HG02642 (cell line): ENCODE results near the gene ARFIP2.

Experiments
- ATAC-seq: cut with Tn5 transposase; IDR thresholded peaks from one replicate; pipeline ENCODE4 v1.9.1; 2021; ENCODE audit warnings: mild to moderate bottlenecking; ENCODE audit not compliant: unreplicated experiment, poor library complexity

Gene ARFIP2

GRCh38 chr11:6452219-6452618 lies 28.9 kb downstream of the ARFIP2 start:
- ATAC-seq = no peak

GRCh38 chr11:6448574-6448973 lies 32.6 kb downstream of the ARFIP2 start:
- no peak for ATAC-seq

DNA sequence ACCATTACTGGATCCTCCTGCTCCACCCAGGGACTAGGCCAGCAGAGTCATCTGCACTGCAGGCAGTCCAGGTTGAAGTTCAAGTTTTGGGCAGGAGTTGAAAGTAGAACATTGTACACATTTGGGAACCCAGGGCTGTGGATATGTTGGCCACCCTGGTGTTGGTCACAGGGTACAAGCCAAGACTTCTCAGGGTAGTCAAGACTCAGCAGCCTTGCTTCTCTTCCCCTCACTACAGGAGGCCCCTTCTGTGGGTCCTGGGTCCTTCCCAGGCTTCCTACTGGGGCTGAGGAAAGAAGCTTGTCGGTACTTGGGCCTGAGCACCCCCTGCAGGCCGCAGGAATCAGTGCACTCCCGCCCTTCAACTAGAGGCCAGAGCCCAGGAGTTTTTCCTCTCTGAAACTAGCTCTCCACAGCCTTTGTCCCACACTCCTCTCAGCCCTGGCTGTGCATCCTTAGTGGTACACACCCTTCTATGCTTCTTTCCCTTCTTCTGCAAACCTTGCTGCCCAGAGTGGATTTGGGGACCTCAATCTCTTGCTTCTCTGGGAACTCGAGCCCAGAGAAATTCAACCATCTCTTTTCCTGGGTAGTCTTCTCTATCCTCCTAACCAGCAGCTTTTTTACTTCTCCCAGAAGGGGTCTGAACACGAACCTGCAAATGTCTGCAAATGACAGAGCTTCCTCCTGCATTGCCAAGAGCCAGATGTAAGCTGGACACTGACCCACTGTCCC lies 37.7 kb downstream of the ARFIP2 start:
- peak; percentile 80 for ATAC-seq

- no peak for ATAC-seq
Observed at GRCh38 chr11:6442441-6442840, 38.7 kb downstream of the ARFIP2 start.

DNA sequence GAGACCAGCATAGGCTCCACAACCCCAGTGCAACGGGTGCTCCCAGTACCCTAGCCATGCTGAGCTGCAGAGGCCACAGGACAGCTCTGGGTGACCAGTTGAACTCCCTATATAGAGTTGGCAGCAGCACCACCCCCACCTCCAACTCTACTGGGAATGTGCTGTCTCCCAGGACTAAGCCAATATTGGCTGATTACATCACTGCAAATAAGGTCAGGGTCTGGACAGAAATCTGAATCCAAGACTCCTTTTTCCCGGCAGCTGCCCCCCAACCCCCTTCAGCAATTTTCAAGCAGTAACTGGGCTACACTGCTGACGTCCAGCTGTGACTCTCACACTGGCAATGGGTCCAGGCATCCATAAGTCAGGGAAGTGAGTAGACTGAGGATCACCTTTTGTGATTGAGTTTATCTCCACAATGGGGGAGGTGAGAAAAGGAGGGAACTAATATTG lies 40.2 kb downstream of the ARFIP2 start, which contains the start of gene HPX:
TSS of gene HPX (minus strand) at position 82 of the 453 bp plus-strand sequence. CDS start at position 58, 24 bp downstream.
- ATAC-seq = no peak

- ATAC-seq = no peak
Observed at GRCh38 chr11:6438979-6439571, 42.1 kb downstream of the ARFIP2 start.

GRCh38 chr11:6437993-6438392 lies 43.1 kb downstream of the ARFIP2 start:
- ATAC-seq = no peak

DNA sequence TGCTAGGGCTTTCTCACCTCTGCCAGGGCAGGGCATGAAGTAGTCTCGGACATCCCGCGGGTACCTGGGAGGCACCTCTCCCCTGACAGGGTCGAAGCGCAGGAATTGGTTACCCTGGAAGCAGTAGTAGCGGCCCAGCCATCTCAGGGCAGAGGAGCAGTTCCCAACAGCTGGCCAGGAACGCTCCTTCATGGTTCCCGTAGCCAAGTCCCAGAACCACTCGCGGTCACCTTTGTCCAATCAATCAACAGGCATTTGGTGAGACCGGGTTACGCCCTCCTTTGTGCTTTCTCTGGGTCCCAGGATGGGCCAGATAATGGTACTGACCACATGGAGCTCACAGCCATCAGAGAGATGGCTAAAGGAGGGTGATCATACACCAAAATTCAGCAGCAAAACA lies 43.7 kb downstream of the ARFIP2 start:
- no peak for ATAC-seq

GRCh38 chr11:6433998-6434660 lies 47.0 kb downstream of the ARFIP2 start:
- no peak for ATAC-seq

GRCh38 chr11:6431861-6432260 lies 49.3 kb downstream of the ARFIP2 start:
- no peak for ATAC-seq

- no peak for ATAC-seq
Observed at GRCh38 chr11:6427516-6427915, 53.6 kb downstream of the ARFIP2 start.
